DMS53 treated with DMSO at 0.1 percent for 48 hours (cell line): Measurements from ENCODE around the gene TLR1.

Experiments used
- DNase-seq: peaks from one replicate; lab custom pipeline; 2025; ENCODE audit not compliant: unreplicated experiment; lab: John Stamatoyannopoulos, UW

TLR1 gene, protein sequence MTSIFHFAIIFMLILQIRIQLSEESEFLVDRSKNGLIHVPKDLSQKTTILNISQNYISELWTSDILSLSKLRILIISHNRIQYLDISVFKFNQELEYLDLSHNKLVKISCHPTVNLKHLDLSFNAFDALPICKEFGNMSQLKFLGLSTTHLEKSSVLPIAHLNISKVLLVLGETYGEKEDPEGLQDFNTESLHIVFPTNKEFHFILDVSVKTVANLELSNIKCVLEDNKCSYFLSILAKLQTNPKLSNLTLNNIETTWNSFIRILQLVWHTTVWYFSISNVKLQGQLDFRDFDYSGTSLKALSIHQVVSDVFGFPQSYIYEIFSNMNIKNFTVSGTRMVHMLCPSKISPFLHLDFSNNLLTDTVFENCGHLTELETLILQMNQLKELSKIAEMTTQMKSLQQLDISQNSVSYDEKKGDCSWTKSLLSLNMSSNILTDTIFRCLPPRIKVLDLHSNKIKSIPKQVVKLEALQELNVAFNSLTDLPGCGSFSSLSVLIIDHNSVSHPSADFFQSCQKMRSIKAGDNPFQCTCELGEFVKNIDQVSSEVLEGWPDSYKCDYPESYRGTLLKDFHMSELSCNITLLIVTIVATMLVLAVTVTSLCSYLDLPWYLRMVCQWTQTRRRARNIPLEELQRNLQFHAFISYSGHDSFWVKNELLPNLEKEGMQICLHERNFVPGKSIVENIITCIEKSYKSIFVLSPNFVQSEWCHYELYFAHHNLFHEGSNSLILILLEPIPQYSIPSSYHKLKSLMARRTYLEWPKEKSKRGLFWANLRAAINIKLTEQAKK

DNA sequence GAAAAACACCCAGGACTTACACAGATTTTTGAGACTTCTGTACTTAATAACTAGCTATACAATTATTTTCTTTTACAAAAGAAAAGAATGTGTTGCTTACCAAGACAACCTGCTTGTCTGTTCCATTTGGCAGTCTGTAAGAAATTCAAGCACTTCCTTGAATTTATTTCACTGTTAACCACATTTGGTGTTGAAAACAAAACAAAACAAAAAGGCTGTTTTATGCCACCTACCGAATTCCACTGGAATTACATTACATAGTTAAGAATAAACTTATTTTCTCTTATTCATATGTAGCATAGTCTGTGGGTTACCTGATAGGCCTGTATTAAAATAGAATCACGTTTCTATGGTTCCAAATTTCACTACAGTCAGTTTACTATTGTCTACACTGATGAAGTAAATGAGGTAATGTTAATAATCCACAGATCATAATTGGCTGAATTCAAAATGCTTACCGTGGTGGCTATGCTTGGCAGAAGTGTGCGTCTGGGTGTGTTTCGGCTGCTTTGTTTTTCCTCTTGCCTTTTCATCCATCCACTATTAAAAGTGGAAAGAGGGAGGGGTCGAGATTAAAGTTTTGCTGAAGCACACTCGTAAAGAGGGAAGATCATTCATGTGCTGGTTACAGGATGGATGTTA, at the start of gene TLR1:
TSS of gene TLR1 (minus strand) at position 138 of the 642 bp plus-strand sequence. CDS start 5,960 bp downstream, outside the sequence.
- DNase-seq: peak; percentile 57

DNA sequence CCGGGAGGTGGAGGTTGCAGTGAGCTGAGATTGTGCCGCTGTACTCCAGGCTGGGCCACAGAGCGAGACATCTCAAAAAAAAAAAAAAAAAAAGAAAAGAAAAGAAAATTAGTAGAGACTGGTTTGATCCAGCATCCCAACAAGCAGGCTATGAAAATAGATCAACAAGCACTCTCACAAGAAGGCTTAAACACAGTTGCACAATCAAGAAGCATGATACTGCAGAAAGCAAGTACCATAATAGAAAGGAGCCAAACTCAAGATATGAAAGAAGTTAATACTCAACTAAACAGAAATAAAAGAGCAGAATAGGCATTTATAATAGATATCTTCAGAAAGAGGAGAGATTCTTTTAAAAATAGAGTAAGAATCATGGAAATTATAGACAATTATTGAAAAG, 41.4 kb upstream of the TLR1 start:
- no peak for DNase-seq

DNA sequence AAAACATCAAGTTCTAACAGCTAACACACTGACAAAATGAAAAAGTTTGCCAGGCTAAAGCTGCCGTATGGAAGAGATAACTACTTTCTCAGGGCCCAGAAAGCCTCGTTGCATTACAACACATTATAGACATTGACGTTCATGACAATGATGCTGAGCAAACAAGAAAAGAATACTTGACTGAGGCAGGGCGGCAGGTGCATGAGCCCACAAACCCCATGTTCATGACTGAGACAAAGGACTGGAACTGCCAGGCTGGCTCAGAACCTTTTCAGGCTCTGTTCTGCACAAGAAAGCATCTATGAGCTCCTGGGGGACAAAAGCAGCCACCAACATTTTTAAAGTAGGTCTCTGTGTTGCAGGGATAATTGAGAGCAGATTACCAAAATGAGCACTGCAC, 38.4 kb upstream of the TLR1 start:
- DNase-seq: peak; percentile 96

DNA sequence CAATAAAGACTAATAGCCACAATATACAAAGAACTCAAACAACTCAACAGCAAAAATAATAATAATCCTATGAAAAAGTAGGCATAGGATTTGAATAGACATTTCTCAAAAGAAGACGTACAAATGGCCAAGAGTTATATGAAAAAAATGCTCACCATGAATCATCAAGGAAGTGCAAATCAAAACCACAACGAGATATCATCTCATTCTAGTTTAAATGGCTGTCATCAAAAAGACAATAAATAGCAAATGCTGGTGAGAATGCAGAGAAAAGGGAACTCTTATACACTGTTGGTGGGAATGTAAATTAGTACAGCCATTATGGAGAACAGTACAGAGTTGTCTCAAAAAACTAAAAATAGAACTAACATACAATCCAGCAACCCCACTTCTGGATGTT, 33.3 kb upstream of the TLR1 start:
- DNase-seq: no peak

DNA sequence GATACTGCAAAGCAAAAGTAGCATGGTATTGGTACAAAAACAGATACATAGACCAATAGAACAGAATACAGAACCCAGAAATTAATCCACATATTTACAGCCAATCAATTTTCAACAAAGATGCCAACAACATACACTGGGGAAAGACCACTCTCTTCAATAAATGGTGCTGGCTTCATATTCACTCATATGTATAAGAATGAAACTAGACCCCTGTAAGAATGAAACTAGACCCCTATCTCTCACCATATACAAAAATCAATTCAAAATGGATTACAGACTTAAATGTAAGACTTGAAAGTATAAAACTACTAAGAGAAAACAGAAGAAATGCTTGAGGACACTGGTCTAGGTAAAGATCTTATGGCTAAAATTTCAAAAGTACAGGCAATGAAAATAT, 32.7 kb upstream of the TLR1 start:
- DNase-seq: no peak

DNA sequence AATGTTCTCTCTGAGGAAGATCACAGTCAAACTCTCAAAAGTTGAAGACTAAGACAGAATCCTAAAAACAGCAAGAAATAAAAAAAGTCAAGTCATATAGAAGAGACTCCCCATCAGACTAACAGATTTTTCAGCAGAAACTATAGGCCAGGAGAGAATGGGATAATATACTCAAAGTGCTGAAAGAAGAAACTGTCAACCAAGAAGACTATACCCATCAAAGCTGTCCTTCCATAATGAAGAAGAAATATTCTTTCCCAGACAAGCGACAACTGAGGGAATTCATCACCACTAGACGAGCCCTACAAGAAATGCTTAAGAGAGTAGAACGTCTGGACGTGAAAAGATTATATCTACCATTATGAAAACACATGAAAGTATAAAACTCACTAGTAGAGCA, 30.0 kb upstream of the TLR1 start:
- no peak for DNase-seq

DNA sequence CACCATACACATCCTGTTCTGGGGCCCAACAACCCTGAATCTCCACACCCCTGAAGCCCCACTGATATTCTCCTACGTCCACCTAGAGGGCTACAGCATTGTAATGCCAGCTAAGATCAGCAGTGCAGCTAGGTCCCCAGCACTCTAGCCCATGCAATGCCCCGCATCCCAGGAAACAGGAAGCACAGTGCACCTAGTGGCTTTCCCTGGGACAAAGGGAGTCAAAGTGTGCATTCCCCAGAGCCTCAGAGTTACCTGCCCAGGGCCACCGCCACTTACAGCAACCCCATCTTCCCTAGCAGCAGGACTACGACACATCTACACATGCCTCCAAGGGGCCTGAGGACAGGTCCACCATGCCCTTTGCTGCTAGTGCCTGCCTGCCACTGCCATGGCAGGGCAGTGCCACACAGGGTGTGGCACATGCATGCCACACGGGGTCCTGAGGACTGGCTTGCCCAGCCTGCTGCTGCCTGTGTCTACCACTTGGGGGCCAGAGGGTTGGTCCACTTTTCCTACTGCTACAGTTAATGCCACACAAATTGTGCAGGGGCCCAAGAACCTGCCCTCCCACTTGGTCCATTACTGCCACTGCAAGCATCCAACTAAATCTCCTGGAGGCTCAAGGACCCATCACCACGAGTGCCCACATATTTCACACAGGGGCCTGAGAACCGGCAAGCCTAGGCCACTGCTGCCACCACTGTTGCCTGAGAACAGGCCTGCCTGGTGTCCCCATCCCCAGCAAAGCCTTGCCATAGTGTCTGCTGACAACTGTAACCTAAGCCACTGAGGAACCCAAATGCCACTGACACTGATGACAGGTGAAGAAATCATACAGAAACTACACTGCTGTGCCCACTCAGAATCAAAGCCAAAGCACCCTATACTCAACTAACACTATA, 28.3 kb upstream of the TLR1 start:
- no peak for DNase-seq

DNA sequence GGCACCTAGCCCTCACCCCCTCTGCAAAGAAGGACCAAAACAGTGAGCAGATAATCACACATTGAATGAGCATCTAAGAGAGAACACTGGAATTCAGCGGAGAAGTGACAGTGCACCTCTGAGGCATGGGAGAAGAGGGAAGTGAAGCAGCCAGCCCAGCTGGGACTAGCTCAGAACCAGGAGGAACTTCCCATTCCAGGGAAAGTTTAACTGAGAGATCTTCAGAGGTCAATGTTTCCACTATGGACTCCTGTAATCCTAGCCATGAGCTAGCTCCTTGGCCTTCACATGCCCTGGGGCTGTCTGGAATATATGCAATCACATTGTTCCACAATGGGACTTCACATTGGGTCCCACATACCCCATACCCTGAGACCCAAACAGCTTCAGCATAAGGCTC, 27.6 kb upstream of the TLR1 start:
- no peak for DNase-seq

DNA sequence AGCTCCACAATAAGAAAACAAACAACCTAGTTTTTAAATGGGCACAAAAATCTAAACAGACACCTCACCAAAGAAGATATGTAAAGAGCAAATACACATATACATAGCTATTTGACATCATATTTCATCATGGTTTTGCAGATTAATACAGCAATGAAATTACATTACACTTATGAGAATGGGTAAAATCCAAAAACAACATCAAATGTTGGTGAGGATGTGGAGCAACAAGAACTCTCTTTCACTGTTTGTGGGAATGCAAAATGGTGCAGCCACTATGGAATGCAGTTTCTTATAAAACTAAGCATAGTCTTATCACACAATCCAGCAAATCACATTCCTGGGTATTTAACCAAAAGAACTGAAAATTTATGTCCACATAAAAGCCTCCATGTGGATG, 27.1 kb upstream of the TLR1 start:
- DNase-seq: no peak

DNA sequence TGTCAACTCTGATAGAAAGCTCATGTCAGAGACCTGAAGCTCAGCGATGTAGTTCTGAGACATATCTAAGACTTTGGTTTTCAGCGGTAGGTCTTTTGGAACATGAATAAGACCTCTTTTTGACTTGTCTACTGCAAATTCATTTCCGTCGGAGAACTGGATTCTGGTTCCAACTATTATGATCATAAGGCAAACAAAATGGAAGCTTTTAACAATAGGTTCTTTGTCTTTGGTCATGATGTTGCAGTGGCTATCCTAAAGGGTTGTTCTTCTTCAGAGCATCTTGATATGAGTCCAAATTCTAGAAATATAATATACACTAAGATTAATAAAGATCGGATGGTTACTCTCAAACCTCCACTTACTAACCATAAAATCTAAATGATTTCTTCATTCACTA, 24.6 kb upstream of the TLR1 start:
- no peak for DNase-seq

DNA sequence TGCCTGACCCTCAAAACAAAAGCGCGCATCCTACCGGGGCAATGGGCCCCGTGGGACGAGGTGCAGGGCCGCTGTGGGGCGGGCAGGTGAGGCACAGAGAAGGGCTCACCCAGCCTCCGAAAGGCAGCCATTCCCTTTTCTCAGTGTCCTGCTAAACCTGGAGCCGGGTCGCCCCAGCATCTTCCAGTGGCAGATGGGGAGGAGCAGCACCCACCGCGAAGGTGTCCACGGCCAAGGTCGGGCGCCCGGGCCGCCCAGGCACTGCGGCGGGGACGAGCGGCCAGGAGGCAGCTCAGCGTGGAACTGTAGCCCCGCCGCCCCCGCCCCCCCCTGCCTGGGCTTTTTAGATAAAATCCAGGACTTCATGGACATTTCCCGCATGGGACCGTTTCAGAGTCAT, 19.2 kb upstream of the TLR1 start:
- no peak for DNase-seq

DNA sequence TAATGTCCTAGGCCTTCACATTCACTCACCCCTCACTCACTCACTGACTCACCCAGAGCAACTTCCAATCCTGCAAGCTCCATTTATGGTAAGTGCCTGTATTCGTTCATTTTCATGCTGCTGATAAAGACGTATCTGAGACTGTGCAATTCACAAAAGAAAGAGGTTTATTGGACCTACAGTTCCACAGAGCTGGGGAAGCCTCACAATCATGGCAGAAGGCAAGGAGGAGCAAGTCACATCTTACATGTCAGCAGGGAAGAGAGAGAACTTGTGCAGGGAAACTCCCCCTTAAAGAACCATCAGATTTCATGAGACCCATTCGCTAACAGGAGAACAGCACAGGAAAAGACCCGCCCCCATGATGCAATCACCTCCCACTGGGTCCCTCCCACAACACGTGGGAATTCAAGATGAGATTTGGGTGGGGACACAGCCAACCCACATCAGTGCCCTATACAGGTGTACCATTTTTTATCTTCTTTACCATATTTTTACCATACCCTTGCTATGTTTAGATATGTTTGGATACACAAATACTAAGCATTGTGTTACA, 18.2 kb upstream of the TLR1 start:
- DNase-seq: no peak

DNA sequence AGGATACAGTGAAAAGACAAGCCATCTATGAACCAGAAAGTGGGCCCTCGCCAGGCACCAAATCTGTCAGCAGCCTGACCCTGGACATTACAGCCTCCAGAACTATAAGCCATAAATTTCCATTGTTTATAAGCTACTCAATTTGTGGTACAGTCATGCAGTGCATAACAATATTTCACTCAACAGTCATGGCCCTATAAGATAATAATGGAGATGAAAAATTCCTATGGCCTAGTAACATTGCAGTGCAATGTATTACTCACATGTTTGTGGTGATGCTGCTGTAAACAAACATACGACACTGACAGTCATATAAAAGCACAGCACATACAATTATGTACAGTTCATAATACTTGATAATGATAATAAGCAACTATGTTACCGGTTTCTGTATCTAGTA, 17.1 kb upstream of the TLR1 start:
- DNase-seq: no peak

DNA sequence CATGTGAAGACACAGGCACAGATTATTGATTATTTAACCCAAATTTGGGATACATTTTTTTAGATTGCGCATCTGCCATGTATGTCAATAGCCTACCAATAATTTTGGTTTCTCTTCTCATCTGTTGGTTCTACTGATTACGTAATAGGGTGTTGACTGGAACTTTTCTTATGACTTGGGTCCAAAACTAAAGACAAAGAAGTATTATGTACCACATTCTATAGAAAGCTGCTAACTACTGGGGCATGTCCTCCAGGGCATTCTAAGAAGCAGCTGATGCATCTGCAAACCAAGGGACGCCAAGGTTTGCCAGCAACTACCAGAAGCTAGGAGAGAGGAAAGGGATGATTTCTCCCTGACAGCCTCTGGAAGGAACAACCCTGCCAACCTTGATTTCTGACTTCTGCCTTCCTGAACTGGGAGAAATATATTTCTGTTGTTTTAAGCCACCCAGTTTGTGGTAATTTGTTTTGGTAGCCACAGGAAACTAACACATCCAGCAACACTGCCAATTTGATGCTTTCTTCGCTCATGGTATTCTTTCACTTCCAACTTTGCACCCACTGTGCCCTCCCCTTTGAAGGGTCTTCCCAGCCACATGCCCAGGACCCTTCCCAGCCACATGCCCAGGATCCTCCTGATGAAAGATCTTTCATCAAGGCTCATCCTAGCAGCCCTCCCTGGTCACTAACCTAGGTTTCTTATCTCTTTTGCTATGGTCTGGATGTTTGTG, 15.9 kb upstream of the TLR1 start:
- no peak for DNase-seq

DNA sequence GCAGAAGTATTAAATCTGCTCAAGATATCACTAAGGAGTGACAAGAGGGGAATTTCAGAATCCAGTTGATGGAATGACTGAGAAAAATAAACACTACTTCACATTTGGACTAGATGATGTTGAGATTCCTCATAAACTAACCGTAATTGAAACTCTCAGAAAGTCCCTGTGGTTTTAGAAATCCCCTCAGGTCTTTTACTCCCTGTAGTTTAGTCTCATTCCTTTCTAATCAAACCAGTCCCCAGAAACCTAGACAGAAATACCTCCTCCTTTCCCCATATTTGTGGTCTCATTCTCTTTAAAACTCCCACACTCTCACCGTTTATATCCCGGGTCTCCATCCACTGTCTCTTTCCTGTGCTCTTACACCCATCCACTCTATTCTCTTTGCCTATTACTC, 15.0 kb upstream of the TLR1 start:
- no peak for DNase-seq

DNA sequence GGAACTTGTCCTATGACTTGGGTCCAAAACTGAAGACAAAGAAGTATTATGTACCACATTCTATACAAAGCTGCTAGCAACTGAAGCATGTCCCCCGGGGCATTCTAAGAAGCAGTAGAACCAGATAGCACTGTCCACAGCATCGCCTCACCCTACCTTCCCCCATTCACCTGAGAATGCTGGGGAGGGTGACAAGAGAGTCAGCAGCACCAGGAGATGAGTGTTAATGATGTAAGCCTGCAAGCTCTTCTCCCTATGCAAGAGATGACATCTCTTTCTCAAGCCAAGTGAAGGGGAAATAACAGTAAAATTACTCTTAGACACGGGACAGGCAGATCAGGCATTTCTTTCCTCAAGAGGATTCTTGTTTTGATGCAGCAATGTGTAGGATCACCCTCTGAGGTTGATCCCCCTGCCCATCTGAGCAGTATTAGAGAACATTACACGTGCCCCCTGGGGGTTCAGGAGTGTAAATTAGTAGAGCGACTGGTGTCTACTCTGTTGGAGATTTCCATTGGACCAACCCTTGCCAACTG, 13.9 kb upstream of the TLR1 start:
- no peak for DNase-seq

DNA sequence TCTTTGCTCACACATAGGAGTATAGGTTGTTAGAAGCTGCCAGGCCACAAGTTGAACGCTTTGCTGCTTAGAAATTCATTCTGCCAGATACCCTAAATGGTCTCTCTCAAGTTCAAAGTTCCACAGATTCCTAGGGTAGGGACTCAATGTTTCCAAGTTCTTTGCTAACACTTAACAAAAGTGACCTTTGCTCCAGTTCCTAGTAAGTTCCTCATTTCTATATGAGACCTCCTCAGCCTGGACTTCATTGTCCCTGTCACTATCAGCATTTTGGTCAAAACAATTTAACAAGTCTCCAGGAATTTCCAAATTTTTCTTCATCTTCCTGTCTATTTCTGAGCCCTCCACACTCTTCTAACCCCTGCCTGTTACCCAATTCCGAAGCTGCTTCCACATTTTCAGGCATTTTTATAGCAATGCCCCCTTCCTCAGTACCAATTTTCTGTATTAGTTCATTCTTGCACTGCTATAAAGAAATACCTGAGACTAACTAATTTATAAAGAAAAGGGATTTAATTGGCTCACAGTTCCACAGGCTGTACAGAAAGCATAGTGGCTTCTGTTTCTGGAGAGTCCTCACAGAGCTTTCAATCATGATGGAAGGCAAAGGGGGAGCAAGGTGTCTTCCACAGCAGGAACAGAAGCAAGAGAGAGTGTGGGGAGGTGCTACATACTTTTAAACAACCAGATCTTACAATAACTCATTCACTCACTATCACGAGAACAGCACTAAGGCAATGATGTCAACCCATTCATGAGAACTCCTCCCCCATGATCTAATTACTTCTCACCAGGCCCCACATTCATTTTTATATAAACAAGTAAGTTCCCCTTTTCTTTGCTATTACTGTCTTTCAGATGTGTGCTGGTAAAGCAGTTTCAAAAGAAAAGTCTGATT, 11.5 kb upstream of the TLR1 start:
- no peak for DNase-seq

DNA sequence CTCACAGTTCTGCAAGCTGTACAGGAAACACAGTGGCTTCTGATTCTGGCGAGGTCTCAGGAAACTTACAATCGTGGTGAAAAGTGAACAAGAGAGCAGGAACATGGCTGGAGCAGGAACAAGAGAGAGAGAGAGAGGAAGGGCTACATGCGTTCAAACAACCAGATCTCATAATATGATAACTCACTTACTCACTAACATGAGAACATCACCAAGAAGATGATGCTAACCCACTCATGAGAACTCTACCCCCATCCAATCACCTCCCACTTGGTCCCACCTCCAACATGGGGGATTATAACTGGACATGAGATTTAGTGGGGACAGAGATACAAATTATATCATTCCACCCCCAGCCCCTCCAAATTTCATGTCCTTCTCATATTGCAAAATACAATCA, 9.8 kb upstream of the TLR1 start:
- DNase-seq: no peak

DNA sequence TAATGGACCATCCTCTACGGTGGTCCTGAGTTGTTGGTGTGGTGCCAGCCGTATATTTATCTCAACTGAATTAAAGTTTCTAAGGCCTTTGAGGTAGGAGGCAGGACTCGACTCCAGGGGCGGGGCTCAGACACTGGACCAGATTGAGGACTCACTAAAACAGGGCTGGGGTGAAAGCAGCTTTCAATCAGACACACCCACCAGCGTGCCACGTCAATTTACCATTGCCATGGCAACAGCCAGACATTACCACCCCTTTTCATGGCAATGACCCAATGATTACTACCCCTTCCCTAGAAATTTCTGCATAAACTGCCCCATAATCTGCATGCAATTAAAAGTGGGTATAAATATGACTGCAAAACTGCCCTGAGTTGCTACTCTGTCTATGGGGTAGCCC, 6.7 kb upstream of the TLR1 start:
- DNase-seq: no peak
